Stimulated activated CD4-positive, alpha-beta T cell treated with anti-CD3 and anti-CD28 coated beads, TNF-alpha, amount 100 ng/mL, for 4 hours (primary cell): ENCODE data around the gene MMD2.

ENCODE experiments used
- DNase-seq, 3 experiments: peaks; one replicate each; pipeline ENCODE4 v3.0.0-alpha.2; 2020; ENCODE audit warnings: low read depth in 3 of 3

The MMD2 gene

GRCh38 chr7:4959306-4959705 lies 319 bp upstream of the MMD2 start:
- DNase-seq: no peak

DNA sequence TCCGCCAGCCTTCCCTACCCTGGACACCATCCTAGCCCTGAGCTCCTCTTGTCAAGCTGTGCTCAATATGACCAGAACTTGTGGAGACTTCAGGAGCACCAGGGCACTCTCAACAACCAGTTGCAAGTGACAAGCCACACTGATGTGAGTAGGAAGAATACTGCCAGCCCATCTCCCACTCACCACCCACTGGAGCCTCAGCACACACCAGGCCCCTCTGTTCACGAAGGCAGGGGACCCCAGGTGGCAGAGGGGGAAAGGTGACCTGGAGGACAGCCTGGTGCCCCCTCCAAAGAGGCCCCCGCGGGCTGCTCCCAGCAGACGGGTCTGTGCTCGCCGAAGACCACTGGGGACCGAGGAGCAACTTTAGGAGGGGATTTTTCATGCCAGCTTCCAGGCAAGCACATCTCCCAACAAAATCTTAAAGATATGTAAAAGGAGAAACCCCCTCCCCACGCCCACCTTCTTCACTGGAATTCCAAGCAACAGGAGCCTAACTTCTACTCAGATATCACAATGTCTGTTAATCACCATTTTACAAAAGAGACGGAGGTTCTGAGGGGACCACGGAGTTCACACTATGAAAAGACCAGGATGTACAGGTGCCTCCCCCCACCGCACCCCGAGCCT lies 1.0 kb downstream of the MMD2 start:
- DNase-seq: no peak

DNA sequence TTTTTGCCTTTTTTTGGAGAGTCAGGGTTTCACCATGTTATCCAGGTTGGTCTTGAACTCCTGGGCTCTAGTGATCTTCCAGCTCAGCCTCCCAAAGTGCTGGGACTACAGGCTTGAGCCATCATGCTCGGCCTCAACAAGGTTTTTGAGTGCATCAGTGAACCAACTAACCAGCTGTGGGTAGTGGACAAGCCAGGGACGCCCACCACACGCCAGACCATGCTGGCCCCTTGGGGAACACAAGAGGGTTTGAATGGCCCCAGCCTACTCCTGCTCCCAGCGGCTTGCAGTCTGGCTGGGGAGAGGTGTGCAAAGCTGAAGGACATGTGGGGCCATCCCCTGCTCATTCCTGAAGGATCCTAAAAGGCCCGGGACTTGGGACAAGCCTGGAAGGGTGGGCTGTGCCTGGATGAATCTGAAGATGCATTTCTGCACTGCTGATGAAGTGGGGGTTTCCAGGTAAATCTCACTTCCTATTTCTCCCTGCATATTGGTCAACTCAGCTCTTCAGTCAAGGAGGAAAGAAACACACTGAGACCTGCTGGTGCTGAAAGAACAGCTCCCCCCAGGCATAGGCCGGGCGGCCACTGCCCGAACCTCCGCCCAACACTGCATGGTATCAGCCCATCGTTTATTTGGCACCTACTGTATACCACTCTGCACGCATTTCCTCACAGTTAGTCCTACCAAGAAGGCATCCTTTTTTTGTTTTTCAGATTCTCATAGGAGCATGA lies 6.9 kb downstream of the MMD2 start:
- no peak for DNase-seq

- DNase-seq: no peak
Observed at GRCh38 chr7:4951304-4951703, 7.7 kb downstream of the MMD2 start.

- DNase-seq: no peak
Observed at GRCh38 chr7:4948402-4948801, 10.6 kb downstream of the MMD2 start.

GRCh38 chr7:4945949-4946348 lies 13.0 kb downstream of the MMD2 start:
- no peak for DNase-seq

GRCh38 chr7:4944939-4945338 lies 14.0 kb downstream of the MMD2 start:
- DNase-seq: no peak

DNA sequence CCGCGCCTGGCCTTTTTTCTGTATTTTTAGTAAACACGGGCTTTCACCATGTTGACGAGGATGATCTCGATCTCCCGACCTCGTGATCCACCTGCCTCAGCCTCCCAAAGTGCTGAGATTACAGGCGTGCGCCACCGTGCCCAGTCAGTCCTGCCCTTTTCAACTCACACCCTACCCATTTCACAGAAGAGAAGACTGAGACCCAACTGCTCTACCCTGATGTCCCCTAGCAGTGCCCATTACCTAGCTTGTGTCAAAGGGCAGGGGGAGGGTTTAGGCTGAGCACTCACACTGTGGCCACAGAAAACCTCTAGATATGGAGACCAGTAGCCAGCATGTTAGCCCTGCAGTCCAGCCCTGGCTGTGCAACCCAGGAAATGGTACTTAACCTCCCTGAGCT lies 15.7 kb downstream of the MMD2 start:
- DNase-seq: no peak

- DNase-seq: no peak
Observed at GRCh38 chr7:4939971-4940728, 18.8 kb downstream of the MMD2 start.

DNA sequence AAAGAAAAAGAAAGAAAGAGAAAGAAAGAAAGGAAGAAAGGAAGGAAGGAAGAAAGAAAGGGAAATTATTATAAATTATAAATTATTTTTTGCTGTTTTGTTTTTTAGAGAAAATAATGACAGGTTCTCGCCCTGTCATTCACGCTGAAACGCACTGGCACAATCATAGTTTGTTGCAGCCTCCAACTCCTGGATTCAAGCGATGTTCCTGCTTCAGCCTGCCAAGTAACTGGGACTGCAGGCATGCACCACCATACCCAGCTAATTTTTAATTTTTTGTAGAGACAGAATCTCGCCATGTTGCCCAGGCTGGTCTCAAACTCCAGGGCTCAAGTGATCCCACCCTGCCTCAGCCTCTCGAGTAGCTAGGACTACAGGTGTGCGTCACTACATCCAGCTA lies 21.6 kb downstream of the MMD2 start:
- DNase-seq: no peak

DNA sequence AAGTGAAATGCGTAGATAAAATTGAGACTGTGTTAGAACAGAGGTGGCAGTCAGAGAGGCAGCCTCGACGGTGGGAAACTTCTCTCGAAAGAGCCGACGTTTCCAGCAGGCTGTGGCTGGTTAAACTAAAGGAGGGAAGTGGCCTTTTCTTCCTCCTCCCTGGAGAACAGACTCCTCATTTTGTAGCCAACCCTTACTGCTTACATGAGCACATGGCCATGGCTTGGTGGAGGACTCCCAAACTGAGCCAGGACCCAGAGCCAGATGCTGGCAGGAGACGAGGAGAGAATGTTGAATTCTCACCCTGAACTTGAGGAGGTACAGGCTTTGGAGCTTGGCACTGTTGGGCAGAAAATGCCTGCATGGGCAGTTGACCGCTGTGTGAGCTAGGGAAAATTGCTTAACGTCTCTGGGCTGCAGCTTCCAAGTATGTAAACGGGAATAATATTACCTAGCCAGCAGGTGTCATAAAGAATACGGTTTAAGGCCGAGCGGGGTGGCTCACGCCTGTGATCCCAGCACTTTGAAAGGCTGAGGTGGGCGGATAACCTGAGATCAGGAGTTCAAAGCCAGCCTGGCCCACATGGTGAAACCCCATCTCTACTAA lies 24.5 kb downstream of the MMD2 start:
- DNase-seq: no peak

GRCh38 chr7:4931943-4932342 lies 27.0 kb downstream of the MMD2 start:
- no peak for DNase-seq

DNA sequence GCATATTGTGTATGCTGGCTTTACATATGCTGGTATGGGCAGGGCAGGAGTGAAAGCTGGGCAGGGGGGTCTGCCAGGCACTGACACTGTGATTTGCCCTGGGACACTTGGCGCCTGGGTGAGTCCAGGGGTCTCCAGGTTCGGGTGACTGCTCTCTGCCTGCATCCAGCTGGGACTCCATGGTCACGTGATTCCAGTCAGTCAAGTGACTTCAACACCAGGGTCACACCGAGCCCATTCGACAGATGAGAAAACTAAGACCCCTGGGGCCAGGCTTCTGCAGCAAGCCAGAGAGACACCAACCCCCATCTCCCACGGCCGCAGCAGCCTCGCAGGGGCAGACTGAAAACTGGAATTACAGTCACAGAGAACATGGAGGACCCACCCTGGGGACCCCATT lies 30.0 kb downstream of the MMD2 start:
- DNase-seq: no peak

DNA sequence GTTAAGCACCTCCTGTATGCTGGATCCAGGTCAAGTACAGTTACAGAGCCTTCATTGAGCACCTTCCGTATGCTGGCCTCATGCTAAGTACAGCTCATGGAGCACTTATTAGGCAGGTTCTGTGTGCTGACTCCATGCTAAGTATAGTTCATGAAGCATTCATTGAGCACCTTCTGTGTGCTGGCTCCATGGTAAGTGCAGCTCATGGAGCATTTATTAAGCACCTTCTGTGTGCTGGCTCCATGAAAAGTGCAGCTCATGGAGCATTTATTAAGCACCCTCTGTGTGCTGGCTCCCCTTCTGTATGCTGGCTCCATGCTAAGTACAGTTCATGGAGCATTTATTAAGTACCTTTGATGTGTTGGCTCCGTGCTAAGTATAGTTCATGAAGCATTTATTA lies 30.5 kb downstream of the MMD2 start:
- DNase-seq: no peak

GRCh38 chr7:4919969-4920766 lies 38.8 kb downstream of the MMD2 start:
- no peak for DNase-seq

DNA sequence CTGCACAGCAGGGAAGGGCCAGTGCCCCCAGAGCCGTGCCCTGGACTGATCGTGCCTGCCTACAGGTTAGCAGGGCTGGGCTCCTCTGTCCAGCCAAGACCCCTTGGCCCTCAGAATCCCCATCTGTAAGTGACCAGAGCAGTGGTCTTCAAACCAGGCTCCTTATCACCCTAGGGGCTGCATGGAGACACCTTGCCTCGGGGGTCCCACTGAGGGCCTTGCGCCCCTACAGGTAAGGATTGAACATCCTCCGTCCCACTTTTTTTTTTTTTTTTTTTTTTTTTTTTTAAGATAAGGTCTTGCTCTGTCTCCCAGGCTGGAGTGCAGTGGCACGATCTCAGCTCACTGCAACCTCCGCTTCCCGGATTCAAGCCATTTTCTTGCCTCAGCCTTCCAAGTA lies 42.9 kb downstream of the MMD2 start:
- DNase-seq: no peak

DNA sequence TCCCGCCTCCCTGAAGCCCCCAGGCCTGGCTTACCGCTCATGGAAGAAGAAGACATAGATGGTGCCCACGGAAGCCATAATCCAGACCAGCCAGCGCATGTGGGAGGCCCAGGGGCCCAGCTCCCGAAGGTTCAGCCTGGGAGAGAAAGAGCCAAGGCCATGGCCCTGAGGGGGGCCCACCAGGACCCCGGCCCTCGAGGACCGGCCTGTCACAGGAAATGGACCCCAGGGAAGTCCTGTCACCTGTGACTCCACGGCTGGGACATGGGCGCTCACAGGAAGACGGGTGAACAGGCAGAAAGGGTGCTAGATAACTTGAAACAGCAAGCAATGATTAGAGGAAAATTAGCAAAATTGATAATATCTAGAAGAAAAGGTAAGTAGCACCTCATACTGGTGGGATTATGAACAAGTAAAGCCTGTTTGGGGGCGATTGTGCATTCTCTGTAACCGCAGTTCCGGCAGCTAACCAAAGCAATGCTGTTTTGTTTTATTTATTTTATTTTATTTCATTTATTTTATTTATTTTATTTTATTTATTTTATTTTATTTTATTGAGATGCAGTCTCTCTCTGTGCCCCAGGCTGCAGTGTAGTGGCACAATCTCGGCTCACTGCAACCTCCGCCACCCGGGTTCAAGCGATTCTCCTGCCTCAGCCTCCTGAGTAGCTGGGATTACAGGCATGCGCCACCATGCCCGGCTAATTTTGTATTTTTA lies 47.7 kb downstream of the MMD2 start:
- no peak for DNase-seq

- DNase-seq: no peak
Observed at GRCh38 chr7:4906682-4907081, 52.3 kb downstream of the MMD2 start.

DNA sequence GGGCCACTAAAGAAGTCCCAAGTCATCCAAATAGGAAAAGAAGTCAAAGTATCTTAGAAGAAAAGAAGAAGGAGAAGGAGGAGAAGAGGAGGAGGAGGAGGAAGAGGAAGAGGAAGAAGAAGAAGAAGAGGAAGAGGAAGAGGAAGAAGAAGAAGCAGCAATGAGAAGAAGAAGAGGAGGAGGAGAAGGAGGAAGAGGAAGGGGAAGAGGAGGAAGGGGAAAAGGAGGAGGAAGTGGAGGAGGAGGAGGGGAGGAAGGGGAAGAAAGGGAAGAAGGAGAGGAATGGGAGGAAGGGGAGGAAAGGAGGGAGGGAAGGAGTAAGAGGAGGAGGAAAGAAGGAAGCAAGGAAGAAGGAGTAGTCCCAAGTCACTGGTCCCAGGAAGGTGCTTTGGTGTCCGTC lies 53.8 kb downstream of the MMD2 start:
- DNase-seq: no peak

GRCh38 chr7:4904346-4904745 lies 54.6 kb downstream of the MMD2 start:
- DNase-seq: no peak

DNA sequence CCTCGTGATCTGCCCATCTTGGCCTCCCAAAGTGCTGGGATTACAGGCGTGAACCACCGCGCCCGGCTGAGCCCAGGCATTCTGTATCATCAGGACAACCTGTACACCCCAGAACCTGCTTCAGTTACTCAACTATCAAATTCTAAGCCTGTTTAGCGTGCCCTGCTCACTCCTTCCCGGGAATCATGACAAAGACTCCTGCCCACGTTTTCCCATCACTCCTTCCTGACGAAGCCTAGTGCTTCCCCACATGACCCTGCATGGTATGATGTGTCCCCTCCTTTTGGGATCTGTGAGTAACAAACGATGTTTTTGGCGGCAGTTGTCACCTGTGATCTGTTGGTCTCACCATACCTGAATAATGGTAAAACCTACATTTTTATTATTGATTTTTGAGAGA lies 63.2 kb downstream of the MMD2 start:
- no peak for DNase-seq
